Peyer's patch (tissue), 4 donors: ENCODE measurements around the gene LRP4.

Experiments used
- POLR2A ChIP-seq, 2 donors: fragments of 450-650 bp; IDR thresholded peaks; one replicate each; pipeline ENCODE4 v1.5.1; 2017; ENCODE audit warnings: antibody characterized with exemption in 2 of 2, mild to moderate bottlenecking in 2 of 2, moderate library complexity in 2 of 2
- TF ChIP-seq, protein P1 (sequence below), 6 experiments: fragments of 450-650 bp in 4 of 6; fragments of 200-600 bp in 2 of 6; sonication (generic) in 1 of 6; IDR thresholded peaks; one replicate each; pipeline ENCODE4 v1.5.1; 2017 to 2019; ENCODE audit warnings: antibody characterized with exemption in 6 of 6, mild to moderate bottlenecking in 3 of 6, moderate library complexity in 1 of 6

DNA sequence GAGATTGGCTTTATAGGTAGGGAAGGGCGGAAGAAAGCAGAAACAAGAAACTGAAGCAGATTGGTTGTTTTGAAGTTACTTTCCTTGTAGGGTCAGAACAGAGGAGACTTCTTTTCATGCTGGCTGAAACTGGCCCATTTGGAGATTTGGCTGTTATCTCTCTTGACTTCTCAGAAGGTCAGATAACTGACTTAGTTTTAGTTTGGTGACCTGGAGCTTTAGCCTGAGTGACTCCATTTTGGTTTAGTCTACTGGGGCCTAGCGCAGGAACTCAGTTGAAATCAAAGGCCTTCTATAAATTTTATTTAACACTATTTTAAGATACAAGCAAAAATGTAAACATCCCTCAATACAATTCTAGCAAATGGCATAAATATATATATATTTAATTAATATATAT is 49.6 kb upstream of the LRP4 start:
- no peak for TF ChIP-seq POLR2A (IDR thresholded peaks at IDR 0.05)
- TF ChIP-seq, protein P1, sequence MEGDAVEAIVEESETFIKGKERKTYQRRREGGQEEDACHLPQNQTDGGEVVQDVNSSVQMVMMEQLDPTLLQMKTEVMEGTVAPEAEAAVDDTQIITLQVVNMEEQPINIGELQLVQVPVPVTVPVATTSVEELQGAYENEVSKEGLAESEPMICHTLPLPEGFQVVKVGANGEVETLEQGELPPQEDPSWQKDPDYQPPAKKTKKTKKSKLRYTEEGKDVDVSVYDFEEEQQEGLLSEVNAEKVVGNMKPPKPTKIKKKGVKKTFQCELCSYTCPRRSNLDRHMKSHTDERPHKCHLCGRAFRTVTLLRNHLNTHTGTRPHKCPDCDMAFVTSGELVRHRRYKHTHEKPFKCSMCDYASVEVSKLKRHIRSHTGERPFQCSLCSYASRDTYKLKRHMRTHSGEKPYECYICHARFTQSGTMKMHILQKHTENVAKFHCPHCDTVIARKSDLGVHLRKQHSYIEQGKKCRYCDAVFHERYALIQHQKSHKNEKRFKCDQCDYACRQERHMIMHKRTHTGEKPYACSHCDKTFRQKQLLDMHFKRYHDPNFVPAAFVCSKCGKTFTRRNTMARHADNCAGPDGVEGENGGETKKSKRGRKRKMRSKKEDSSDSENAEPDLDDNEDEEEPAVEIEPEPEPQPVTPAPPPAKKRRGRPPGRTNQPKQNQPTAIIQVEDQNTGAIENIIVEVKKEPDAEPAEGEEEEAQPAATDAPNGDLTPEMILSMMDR (IDR thresholded peaks at IDR 0.05) = no peak
